Activated T-helper 17 cell treated with anti-CD3 and anti-CD28 coated beads, Interleukin-2, amount 50 U/mL, for 72 hours (primary cell): ENCODE measurements around the gene DLX2. TPM values are rescaled to one million over a fixed set of nuclear protein-coding genes. Genes with fewer than 3 reads are reported as not detected.
"Not testable (repeated sequence)": the region's sequence is repeated elsewhere in the genome, so short reads cannot be mapped to it uniquely, and the experiment has no call there.

Experiments used
- ATAC-seq: fragments of 150-1000 bp; cut with Tn5 transposase; replicated peaks from 2 replicates; pipeline ENCODE4 v1.10.0; 2021; ENCODE audit warnings: mild to moderate bottlenecking, moderate library complexity
- H3K27ac Mint-ChIP-seq: one replicate; pipeline ENCODE4 v1.8.0; 2022; ENCODE audit warnings: mixed read lengths
- H3K27me3 Mint-ChIP-seq: one replicate; pipeline ENCODE4 v1.8.0; 2022; ENCODE audit warnings: mixed read lengths
- H3K36me3 Mint-ChIP-seq: one replicate; pipeline ENCODE4 v1.8.0; 2022; ENCODE audit warnings: low read depth, mild to moderate bottlenecking, mixed read lengths
- H3K4me1 Mint-ChIP-seq: one replicate; pipeline ENCODE4 v1.8.0; 2022; ENCODE audit warnings: mixed read lengths
- H3K4me3 Mint-ChIP-seq: one replicate; pipeline ENCODE4 v1.8.0; 2022; ENCODE audit warnings: mild to moderate bottlenecking, mixed read lengths
- H3K9me3 Mint-ChIP-seq: one replicate; pipeline ENCODE4 v1.8.0; 2022; ENCODE audit warnings: mixed read lengths
- total RNA-seq, 2 donors: library from RNA; stranded (reverse); gene quantifications; one replicate each; pipeline ENCODE4 v1.2.3, GENCODE V29; 2022

Gene DLX2
- not detected for total RNA-seq

DNA sequence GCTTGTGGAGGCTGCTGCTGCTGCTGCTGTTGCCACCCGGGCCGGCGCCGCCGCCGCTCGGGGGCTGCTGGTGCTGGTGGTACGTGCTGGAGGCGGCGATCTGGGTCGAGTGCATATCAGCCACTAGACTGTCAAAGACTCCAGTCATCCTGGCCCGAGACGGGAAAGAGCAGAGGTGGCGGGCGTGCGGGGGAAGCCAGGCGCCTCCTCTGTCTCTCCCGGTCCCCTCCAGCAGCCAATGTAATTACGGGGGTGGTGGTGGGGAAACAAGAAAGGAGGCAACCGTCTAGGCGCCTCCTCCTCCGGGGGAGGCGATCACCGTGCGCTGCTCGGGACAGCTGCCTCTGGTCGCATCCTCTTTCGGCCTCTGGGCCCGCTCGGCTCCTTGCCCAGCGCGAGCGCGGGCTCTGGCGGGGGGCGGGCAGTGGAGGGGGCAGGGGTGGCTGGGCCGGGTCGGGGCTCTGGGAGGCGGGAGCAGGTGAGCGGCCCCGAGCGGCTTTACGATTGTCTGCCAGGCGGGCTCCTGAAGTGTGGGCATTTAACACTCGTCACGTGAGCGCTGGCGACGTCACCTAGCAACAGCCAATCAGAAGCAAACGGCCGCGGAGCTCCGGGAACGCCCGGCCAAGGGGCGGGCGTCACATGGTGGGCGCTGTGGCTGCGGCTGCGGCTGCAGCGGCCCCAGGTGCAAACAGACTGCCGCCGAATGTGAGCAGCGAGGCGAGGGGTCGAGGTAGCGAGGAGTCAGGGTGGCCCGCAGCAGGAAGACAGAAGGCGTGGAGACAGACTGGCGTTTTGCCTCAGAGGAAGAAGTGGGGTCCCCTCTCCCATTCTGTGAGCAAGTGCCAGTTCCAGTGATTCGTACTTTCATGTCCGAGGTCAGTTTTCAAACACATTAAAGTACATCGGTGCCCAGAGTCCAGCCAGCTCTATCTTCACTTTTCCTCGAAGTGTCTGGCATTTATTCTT, at the start of gene DLX2:
DLX2 (minus strand) TSS at position 510 of the 969 bp plus-strand sequence; CDS start at position 148, 362 bp downstream.
- Mint-ChIP-seq H3K27me3 (peaks cover 49% of the 10 kb centered on the region), H3K36me3 (peaks cover 3% of the 10 kb centered on the region), H3K9me3 (no peaks in the 10 kb centered on the region), H3K4me1 (peaks cover 22% of the 10 kb centered on the region), H3K27ac (peak within 1 kb of the TSS; percentile 5), H3K4me3 (peak within 1 kb of the TSS; percentile 76)
- ATAC-seq, result peak; percentile 59

DNA sequence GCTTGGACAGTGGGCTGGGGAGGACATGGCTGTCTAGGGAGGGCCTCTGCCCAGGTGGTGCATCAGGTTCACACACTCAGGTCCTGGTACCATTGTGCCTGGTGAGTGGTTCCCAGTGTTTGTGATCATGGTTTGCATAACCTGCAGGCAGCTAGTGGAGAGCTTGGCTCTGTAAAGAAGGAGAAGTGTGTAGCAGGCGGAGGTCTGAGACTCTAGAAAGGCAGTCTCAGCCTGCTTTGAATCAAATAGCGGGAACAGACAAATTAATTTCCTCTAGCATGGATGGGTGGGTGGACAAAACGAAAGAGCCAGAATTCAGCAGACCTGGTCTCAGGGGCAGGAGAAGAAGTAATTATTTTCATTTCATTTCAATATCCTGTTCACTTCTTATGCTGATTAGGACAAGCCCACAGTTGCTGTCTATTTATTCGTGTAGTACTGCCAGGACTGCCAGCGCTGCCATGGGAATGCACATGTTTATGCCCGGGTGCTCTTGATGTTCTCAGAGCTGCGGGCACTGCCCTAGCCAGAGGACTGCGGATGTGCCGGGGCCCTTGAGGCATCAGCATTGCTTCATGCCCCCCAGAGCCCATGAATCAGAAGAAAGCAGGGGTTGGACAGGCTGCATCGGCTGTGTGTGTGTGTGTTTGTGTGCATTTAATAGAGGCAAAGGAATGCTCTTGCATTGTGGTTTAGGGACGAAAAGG, 45.4 kb upstream of the DLX2 start:
- Mint-ChIP-seq H3K9me3 (no peaks in the 10 kb centered on the region), H3K27ac (no peak overlapping the region), H3K36me3 (no peaks in the 10 kb centered on the region), H3K27me3 (peaks cover 5% of the 10 kb centered on the region), H3K4me3 (no peak overlapping the region), H3K4me1 (peaks cover 2% of the 10 kb centered on the region)
- ATAC-seq, result no peak

DNA sequence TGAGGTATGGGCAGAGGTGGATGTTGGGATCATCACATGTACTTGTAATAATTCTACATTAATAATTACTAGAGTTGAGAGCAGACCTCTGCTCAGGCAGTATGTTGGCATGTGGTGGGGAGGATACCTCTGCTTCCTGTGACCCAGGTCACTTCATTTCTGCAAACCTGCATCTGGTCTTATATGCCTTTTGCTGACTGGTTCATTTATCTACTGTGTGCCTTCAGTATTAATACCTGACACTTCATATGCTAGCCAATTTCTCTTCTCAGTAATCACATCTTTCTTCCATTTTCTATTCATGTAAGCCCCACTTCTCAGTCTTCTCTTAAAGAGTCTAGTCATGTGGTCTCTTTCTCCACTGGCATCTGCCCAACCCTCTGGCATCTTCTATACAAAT, 41.1 kb upstream of the DLX2 start:
- H3K27ac Mint-ChIP-seq, result no peak overlapping the region
- peaks cover under 1% of the 10 kb centered on the region for H3K27me3 Mint-ChIP-seq
- H3K36me3 Mint-ChIP-seq, result no peaks in the 10 kb centered on the region
- H3K4me3 Mint-ChIP-seq, result no peak overlapping the region
- ATAC-seq, result no peak
- H3K4me1 Mint-ChIP-seq, result no peaks in the 10 kb centered on the region
- H3K9me3 Mint-ChIP-seq, result peaks cover under 1% of the 10 kb centered on the region

DNA sequence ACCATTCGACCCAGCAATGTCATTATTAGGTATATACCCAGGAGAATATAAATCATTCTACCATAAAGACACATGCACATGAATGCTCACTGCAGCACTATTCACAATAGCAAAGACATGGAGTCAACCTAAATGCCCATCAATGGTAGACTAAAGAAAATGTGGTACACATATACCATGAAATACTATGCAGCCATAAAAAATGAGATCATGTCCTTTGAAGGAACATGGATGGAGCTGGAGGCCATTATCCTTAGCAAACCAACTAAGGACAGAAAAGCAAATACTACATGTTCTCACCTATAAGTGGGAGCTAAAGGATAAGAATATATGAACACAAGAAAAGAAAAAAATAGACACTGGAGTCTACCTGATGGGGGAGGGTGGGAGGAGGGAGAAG, 36.0 kb upstream of the DLX2 start:
- H3K4me1 Mint-ChIP-seq, H3K27ac Mint-ChIP-seq, H3K4me3 Mint-ChIP-seq, H3K36me3 Mint-ChIP-seq, H3K9me3 Mint-ChIP-seq, ATAC-seq: not testable (repeated sequence)
- H3K27me3 Mint-ChIP-seq, result peaks cover 16% of the 10 kb centered on the region

DNA sequence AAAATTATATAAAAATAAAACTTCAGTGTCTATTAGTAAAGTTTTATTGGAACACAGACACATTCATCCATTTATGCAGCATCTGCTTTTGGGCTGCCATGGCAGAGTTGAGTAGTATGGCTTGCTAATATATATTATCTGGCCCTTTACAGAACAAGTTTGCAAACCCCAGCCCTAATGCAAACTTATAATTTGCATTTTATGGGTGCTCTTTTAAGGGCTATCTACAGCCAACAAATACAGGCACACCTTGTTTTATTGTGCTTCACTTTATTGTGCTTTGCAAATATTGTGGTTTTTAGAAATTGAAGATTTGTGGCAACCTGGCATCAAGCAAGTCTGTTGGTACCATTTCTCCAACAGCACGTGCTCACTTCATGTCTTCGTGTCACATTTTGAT, 35.2 kb upstream of the DLX2 start:
- Mint-ChIP-seq H3K9me3 (peaks cover 7% of the 10 kb centered on the region), H3K27me3 (peaks cover 16% of the 10 kb centered on the region), H3K27ac (no peak overlapping the region), H3K36me3 (no peaks in the 10 kb centered on the region), H3K4me1 (no peaks in the 10 kb centered on the region), H3K4me3 (no peak overlapping the region)
- no peak for ATAC-seq

DNA sequence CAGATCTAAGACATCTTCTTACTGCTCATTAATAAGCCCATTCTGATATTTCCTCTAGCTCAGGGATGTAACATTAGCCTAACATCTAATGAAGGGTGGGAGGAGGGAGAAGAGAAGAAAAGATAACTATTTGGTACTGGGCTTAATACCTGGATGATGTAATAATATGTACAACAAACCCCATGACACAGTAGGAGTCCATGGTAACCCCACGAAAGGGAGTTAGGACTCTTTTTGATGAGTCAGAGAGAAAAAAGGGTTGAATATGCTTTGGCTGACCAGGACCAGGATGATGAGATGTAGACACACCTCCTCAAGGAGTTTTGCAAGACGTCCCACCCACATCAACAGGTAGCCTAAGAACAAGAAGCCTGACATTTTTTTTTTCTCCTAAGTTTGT, 34.4 kb upstream of the DLX2 start:
- Mint-ChIP-seq H3K9me3 (peaks cover 7% of the 10 kb centered on the region), H3K27ac (no peak overlapping the region), H3K27me3 (peaks cover 20% of the 10 kb centered on the region), H3K36me3 (no peaks in the 10 kb centered on the region), H3K4me1 (no peaks in the 10 kb centered on the region), H3K4me3 (no peak overlapping the region)
- ATAC-seq, result no peak

DNA sequence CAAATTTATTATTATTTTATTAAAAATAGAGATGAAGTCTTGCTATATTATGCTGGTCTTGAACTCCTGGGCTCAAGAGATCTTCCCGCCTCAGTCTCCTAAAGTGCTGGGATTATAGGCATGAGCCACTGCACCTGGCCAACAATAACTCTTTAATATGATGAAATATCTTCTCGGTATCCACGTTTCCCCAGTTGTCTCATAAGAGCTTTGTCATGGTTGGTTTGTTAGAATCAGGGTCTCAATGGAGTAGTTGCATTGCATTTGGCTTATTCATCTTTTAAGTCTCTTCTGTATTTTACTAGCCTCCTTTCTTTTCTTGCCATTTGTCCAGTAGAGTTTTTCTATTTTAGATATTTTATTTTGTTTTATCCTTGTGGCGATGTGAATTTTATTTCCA, 32.7 kb upstream of the DLX2 start:
- peaks cover 20% of the 10 kb centered on the region for H3K27me3 Mint-ChIP-seq
- H3K27ac Mint-ChIP-seq, result no peak overlapping the region
- ATAC-seq, result no peak
- no peaks in the 10 kb centered on the region for H3K36me3 Mint-ChIP-seq
- H3K4me1 Mint-ChIP-seq, result no peaks in the 10 kb centered on the region
- peaks cover 7% of the 10 kb centered on the region for H3K9me3 Mint-ChIP-seq
- no peak overlapping the region for H3K4me3 Mint-ChIP-seq

DNA sequence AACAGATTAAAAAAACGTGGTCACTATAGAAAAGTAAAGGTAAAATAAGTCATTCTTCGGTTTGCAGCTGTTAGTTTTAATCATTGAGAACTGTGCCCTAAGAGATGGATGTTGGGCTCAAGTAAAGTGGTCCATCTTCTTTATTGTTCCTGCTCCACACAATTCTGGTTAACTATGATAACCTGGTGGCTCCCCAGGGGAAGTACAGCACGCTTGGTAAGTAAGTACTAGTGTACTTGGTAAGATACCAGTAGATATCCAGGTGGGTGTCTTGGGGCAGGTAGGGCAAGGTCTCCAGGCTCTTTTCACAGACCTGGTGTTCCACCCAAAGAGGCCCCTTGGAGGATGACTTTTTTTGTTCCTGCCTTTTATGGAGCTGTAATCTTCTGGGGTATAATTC, 31.6 kb upstream of the DLX2 start:
- ATAC-seq, result no peak
- H3K9me3 Mint-ChIP-seq, result peaks cover 7% of the 10 kb centered on the region
- H3K27me3 Mint-ChIP-seq, result peaks cover 25% of the 10 kb centered on the region
- H3K27ac Mint-ChIP-seq, result no peak overlapping the region
- H3K4me3 Mint-ChIP-seq, result no peak overlapping the region
- H3K4me1 Mint-ChIP-seq, result no peaks in the 10 kb centered on the region
- H3K36me3 Mint-ChIP-seq, result no peaks in the 10 kb centered on the region

DNA sequence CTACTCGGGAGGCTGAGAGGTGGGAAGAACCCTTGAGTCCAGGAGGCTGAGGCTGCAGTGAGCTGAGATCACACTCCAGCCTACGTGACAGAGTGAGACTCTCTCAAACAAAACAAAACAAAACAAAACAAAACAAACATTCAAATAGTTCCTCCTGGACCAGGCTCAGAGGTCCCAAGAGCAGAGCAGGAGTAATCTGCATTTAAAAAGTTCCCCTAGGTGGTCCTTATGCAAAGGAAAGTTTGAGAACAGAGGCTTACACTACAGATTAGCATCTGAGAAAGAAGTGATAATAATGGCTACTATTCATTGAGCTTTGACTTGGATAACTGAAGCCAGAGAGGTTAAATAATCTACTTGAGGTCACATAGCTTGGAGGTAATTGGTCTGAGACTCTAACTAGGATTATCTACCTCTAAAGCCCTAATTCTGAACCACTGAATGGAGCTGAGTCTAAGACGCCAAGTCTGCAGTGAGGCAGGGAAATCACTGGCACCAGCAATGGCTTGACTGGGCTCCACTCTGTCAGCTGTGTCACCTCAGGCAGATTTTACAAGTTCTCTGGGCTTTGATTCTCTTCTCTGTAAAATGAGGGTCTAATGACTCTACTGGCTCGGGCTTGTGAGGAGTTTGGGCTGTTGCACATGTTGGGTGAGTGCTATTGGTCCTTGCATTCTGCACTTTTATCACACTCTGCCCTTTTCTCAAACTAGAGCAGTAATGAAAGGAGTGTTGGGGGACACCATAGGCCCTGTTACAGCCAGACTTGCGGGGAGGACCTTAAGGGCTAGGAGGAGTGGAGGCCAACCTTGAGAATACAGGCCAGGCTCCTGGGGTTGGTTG, 29.2 kb upstream of the DLX2 start:
- Mint-ChIP-seq H3K27me3 (peaks cover 16% of the 10 kb centered on the region), H3K27ac (no peak overlapping the region), H3K9me3 (no peaks in the 10 kb centered on the region), H3K4me1 (no peaks in the 10 kb centered on the region), H3K4me3 (no peak overlapping the region), H3K36me3 (no peaks in the 10 kb centered on the region)
- no peak for ATAC-seq

DNA sequence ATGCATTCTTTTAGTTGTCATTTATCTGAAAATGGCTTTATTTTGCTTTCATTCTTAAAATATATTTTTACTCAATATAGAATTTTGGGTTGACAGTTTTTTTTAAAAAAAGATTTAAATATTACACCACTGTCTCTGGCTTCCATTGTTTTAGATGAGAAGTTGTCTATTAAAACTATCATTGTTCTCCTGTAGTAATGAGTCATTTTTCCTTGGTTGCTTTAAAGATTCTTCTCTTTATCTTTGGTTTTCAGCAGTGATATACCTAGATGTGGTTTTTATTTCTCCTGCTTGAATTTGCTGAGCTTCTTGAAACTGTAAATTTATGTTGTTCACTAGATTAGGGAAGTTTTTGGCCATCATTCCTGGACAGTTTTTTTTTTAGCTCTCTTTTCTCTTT, 26.7 kb upstream of the DLX2 start:
- Mint-ChIP-seq H3K36me3 (no peaks in the 10 kb centered on the region), H3K27ac (no peak overlapping the region), H3K4me3 (no peak overlapping the region), H3K9me3 (no peaks in the 10 kb centered on the region), H3K27me3 (peaks cover 9% of the 10 kb centered on the region), H3K4me1 (no peaks in the 10 kb centered on the region)
- ATAC-seq, result no peak

DNA sequence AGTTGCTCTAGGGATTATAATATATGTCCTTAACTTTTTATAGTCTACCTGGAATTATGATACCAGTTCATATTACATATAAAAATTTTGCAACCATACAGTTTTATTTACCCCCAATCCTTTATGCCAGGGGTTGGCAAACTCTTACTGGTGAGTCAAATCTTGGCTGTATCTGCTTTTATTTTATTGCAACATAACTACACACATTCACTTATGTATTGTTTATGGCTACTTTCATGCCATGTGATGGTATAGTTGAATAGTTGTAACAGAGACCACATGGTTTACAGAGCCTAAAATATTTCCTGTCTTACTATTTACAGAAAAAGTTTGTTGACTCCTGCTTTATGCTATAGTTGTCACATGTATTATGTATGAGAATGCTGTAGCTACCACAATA, 25.8 kb upstream of the DLX2 start:
- Mint-ChIP-seq H3K4me3 (no peak overlapping the region), H3K4me1 (no peaks in the 10 kb centered on the region), H3K36me3 (no peaks in the 10 kb centered on the region), H3K27ac (no peak overlapping the region), H3K9me3 (no peaks in the 10 kb centered on the region), H3K27me3 (peaks cover 9% of the 10 kb centered on the region)
- ATAC-seq, result no peak

DNA sequence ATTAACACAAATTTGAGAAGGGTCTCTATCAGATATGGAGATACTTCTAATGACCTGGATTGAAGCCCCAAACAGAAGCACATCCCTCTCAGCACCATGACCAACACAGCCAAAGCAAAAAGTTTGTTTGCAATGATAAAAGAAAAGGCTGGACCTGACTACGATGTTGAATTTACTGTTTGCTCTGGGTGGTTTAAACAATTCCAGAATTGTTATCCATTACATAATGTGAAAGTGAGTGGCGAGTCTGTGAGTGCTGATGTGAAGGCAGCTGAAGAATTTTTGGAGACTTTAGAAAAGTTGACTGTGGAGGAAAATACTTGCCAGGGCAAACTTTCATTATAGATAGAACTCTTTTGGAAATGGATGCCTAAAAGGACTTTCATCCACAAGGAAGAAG, 17.4 kb upstream of the DLX2 start:
- Mint-ChIP-seq H3K36me3 (no peaks in the 10 kb centered on the region), H3K9me3 (no peaks in the 10 kb centered on the region), H3K27ac (no peak overlapping the region), H3K4me3 (no peak overlapping the region), H3K27me3 (peaks cover 3% of the 10 kb centered on the region), H3K4me1 (no peaks in the 10 kb centered on the region)
- ATAC-seq, result no peak

DNA sequence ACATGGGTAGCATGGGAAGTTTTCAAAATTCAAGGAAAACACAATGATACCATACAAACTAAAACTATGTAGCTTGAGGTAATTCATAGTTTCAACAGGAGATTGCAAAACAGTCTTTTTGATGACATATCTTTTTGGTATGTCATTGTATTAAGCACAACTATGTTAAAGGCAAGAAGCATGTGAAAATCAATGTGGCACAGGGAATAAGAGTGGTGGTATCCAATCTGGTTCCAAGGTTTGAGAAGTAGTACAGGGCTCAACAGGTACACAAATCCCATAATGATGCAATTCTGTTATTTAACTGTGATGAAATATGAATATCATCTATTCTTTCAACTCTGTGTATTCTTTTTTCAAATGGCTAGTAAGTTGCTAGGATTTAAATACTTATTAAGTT, 16.4 kb upstream of the DLX2 start:
- Mint-ChIP-seq H3K4me3 (no peak overlapping the region), H3K27ac (no peak overlapping the region), H3K27me3 (peaks cover 8% of the 10 kb centered on the region), H3K4me1 (no peaks in the 10 kb centered on the region), H3K9me3 (no peaks in the 10 kb centered on the region), H3K36me3 (no peaks in the 10 kb centered on the region)
- no peak for ATAC-seq

DNA sequence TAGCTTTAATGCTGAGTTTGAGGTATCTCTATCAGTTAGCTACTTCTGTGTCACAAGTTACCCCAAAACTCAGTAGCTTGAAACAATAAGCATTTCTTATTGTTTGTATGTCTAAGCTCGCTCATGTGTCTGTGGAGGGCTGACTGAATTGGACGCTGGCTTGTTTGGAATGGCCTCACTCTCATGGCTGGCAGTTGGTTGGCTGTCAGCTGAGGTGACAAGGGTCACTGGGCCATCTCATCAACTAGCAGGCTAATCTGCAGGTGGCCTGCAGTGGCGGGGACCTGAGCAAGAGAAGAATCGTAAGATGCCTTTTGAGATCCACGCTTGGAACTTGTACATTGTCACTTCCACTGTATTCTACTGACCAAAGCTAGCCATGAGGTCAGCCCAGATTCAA, 13.4 kb upstream of the DLX2 start:
- ATAC-seq, result no peak
- Mint-ChIP-seq H3K4me3 (no peak overlapping the region), H3K27ac (no peak overlapping the region), H3K9me3 (no peaks in the 10 kb centered on the region), H3K36me3 (no peaks in the 10 kb centered on the region), H3K27me3 (peaks cover 16% of the 10 kb centered on the region), H3K4me1 (no peaks in the 10 kb centered on the region)
